Measurements from ENCODE around the gene VKORC1L1. TPM values are rescaled to one million over a fixed set of nuclear protein-coding genes. Genes with fewer than 3 reads are reported as not detected.
"Not testable (repeated sequence)": the region's sequence is repeated elsewhere in the genome, so short reads cannot be mapped to it uniquely, and the experiment has no call there.

Gene VKORC1L1
- total RNA-seq, 2 donors from 2014 or later = 21.3 to 26.0 TPM

DNA sequence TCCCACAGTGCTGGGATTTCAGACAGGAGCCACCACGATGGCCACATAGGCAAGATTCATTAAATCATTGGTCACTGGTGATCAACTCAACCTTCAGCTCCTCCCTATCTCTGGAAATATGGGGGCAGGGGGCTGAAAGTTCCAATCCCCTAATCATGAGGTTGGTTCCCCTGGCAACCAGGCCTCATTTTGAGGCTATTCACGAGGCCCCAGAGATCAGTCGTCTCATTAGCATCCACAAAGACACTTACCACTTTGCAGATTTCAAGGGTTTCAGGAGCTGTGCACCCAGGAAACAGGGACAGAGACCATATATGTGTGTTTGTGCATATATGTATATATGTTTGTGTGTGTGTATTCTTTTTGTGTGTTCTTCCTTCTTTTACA lies 116.8 kb downstream of the VKORC1L1 start:
- no peak overlapping the region for H3K27ac ChIP-seq
- no peak overlapping the region for H3K4me3 ChIP-seq
- intact Hi-C loops (cut with DNase I) = no loop called here
- no peaks in the 10 kb centered on the region for H3K36me3 ChIP-seq
- TF ChIP-seq, protein P1, sequence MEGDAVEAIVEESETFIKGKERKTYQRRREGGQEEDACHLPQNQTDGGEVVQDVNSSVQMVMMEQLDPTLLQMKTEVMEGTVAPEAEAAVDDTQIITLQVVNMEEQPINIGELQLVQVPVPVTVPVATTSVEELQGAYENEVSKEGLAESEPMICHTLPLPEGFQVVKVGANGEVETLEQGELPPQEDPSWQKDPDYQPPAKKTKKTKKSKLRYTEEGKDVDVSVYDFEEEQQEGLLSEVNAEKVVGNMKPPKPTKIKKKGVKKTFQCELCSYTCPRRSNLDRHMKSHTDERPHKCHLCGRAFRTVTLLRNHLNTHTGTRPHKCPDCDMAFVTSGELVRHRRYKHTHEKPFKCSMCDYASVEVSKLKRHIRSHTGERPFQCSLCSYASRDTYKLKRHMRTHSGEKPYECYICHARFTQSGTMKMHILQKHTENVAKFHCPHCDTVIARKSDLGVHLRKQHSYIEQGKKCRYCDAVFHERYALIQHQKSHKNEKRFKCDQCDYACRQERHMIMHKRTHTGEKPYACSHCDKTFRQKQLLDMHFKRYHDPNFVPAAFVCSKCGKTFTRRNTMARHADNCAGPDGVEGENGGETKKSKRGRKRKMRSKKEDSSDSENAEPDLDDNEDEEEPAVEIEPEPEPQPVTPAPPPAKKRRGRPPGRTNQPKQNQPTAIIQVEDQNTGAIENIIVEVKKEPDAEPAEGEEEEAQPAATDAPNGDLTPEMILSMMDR (IDR thresholded peaks at IDR 0.05) = no peak
- DNase-seq = no peak
- no peaks in the 10 kb centered on the region for H3K4me1 ChIP-seq
- H3K27me3 ChIP-seq = no peaks in the 10 kb centered on the region
- no peaks in the 10 kb centered on the region for H3K9me3 ChIP-seq
- H3K9ac ChIP-seq (ENCODE audit: low read depth in 2 of 2, low read length in 2 of 2) = no peak overlapping the region

DNA sequence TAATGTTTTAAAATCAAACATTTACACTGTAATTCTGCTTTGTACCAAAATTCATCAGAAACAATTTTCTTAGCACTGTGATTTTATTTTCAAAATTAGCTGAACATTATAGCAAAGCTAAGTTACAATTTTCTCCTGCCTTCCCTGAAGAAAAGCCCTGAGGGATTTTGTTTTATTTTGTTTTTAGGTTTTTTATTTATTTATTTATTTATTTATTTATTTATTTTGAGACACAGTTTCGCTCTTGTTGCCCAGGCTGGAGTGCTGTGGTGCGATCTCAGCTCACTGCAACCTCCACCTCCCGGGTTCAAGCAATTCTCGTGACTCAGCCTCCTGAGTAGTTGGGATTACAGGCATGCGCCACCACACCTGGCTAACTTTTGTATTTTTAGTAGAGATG lies 119.0 kb downstream of the VKORC1L1 start:
- H3K9me3 ChIP-seq; H3K36me3 ChIP-seq; DNase-seq; H3K27ac ChIP-seq; H3K27me3 ChIP-seq; H3K4me1 ChIP-seq; H3K4me3 ChIP-seq; intact Hi-C loops (cut with DNase I); H3K9ac ChIP-seq (ENCODE audit: low read depth in 2 of 2, low read length in 2 of 2): not testable (repeated sequence)

DNA sequence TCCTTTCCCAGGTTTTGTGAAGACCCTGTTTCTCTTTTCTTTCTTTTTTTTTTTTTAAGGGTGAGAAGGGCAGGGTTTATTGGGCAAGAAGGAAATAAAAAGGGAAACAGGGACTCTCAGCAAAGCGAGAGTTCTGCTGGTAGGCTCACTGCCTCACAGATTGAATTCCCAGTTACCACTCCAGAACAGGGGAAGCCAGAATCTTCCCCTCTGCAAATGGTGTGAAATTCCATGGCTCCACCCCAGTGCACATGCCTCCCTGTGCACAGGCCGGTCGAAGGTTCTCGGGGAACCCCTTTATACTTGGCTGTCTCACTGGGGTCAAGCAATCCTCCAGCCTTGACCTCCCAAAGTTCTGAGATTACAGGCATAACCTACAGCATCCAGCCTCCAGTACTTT lies 119.7 kb downstream of the VKORC1L1 start:
- DNase-seq = no peak
- H3K36me3 ChIP-seq = no peaks in the 10 kb centered on the region
- no peaks in the 10 kb centered on the region for H3K27me3 ChIP-seq
- TF ChIP-seq, protein P1 (IDR thresholded peaks at IDR 0.05) = no peak
- no peaks in the 10 kb centered on the region for H3K9me3 ChIP-seq
- intact Hi-C loops (cut with DNase I) = no loop called here
- no peaks in the 10 kb centered on the region for H3K4me1 ChIP-seq
- no peak overlapping the region for H3K4me3 ChIP-seq
- no peak overlapping the region for H3K27ac ChIP-seq
- H3K9ac ChIP-seq (ENCODE audit: low read depth in 2 of 2, low read length in 2 of 2) = no peak overlapping the region

DNA sequence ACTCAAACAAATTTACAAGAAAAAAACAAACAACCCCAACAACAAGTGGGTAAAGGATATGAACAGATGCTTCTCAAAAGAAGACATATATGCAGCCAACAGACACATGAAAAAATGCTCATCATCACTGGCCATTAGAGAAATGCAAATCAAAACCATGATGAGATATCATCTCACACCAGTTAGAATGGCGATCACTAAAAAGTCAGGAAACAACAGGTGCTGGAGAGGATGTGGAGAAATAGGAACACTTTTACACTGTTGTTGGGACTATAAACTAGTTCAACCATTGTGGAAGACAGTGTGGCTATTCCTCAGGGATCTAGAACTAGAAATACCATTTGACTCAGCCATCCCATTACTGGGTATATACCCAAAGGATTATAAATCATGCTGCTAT lies 122.1 kb downstream of the VKORC1L1 start:
- H3K27me3 ChIP-seq; intact Hi-C loops (cut with DNase I): not testable (repeated sequence)

DNA sequence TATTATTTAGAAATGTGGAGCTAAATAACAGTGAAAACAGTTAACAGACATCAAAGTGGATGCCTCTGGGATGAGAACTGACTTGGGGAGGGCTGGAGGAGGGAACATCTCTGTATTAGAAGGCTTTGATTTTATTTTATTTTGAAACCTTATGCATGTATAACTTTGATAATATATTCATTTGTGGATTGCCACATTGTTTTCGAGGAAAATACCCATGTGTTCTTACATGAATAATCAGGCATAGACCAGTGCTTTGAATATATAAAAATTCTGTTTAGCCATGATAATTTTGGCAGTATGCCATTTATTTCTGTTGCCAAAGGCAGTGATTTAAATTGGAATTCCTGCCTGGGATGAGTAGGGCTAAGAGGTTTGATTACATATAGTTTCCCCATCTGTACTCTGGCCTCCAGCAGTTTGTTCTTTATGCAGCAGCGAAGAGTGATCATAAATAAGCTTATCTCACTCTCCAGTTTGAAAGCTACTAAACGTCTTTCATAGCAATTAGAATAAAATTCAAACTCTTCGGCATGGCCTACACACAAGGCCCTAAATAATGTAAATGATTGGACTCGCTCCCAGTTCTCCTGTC lies 128.0 kb downstream of the VKORC1L1 start:
- intact Hi-C loops (cut with DNase I); H3K9ac ChIP-seq (ENCODE audit: low read depth in 2 of 2, low read length in 2 of 2); DNase-seq: not testable (repeated sequence)

More for the DNA sequence above, 122.1 kb downstream of the VKORC1L1 start:
- H3K27ac ChIP-seq; H3K36me3 ChIP-seq; DNase-seq; H3K4me3 ChIP-seq; H3K9me3 ChIP-seq; H3K4me1 ChIP-seq; H3K9ac ChIP-seq (ENCODE audit: low read depth in 2 of 2, low read length in 2 of 2): not testable (repeated sequence)

DNA sequence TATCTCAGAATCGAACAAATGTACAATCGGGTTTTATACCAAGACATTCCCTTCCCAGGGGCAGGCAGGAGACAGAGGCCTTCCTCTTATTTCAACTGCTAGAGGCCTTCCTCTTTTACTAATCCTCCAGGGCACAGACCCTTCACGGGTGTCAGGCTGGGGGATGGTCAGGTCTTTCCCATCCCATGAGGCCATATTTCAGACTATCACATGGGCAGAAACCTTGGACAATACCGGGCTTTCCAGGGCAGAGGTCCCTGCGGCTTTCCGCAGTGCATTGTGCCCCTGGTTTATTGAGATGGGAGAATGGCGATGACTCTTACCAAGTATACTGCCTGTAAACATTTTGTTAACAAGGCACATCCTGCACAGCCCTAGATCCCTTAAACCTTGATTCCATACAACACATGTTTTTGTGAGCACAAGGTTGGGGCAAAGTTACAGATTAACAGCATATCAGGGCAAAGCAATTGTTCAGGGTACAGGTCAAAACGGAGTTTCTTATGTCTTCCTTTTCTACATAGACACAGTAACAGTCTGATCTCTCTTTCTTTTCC lies 132.3 kb downstream of the VKORC1L1 start:
- intact Hi-C loops (cut with DNase I); H3K27me3 ChIP-seq; H3K4me1 ChIP-seq; H3K9ac ChIP-seq (ENCODE audit: low read depth in 2 of 2, low read length in 2 of 2); H3K4me3 ChIP-seq; H3K9me3 ChIP-seq; H3K36me3 ChIP-seq: not testable (repeated sequence)
- H3K27ac ChIP-seq = peak overlapping the region; percentile 27
- DNase-seq = peak; percentile 49

More for the DNA sequence above, 128.0 kb downstream of the VKORC1L1 start:
- H3K27ac ChIP-seq, H3K4me1 ChIP-seq, H3K9me3 ChIP-seq, H3K36me3 ChIP-seq, H3K4me3 ChIP-seq, H3K27me3 ChIP-seq: not testable (repeated sequence)

DNA sequence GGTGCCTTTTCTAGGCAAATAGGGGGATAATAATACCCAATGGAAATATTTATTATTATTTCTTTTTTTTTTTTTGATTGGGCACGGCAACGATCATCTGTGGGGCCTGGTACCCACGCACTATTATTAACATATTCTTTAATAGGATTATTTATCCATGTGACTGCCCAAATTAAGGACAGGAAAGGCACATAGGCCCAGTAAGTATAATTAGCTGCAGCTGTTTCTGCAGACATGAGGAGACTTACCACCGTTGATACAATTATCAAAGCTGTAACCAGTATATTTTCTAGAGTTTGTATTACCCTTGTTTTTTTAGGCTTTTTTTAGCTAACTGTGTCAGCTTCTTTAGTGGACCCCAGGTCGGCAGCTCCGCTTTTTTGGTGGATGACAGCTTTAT lies 134.4 kb downstream of the VKORC1L1 start:
- Histone ChIP-seq H3K4me3 (no peak overlapping the region), H3K9me3 (no peaks in the 10 kb centered on the region), H3K27me3 (no peaks in the 10 kb centered on the region), H3K4me1 (no peaks in the 10 kb centered on the region), H3K9ac (ENCODE audit: low read depth in 2 of 2, low read length in 2 of 2) (no peak overlapping the region), H3K27ac (no peak overlapping the region), H3K36me3 (no peaks in the 10 kb centered on the region)
- TF ChIP-seq, protein P1 (IDR thresholded peaks at IDR 0.05) = no peak
- DNase-seq = no peak
- intact Hi-C loops (cut with DNase I) = no loop called here

Other genes starting within 250 kb of the VKORC1L1 start
- gene GUSB, start 109.1 kb downstream of the VKORC1L1 start, total RNA-seq = 10 to 100 TPM; 63.7 to 80.0 TPM
- gene ASL, start 202.7 kb downstream of the VKORC1L1 start, total RNA-seq = 100 to 1,000 TPM; 134 to 144 TPM
- gene CRCP, start 241.8 kb downstream of the VKORC1L1 start, total RNA-seq = 10 to 100 TPM; 33.0 to 34.4 TPM

Measured in colonic mucosa (tissue), 4 donors.